Gastroesophageal sphincter (tissue), 3 donors: Measurements from ENCODE around the gene DHRS12.

Experiments used
- CTCF ChIP-seq, 4 experiments: fragments of 200-600 bp in 2 of 4; fragments of 450-650 bp in 2 of 4; sonication (generic) in 1 of 4; IDR thresholded peaks; one replicate each; pipeline ENCODE4 v1.5.1; 2017 to 2019; ENCODE audit warnings: antibody characterized with exemption in 4 of 4, mild to moderate bottlenecking in 2 of 4, moderate library complexity in 2 of 4
- EP300 ChIP-seq: sonication (generic); formaldehyde crosslinking; IDR thresholded peaks from one replicate; pipeline ENCODE4 v1.6.1; 2017; ENCODE audit warnings: antibody characterized with exemption, mild to moderate bottlenecking
- POLR2A ChIP-seq, 2 donors: fragments of 450-650 bp; IDR thresholded peaks; one replicate each; pipeline ENCODE4 v1.6.1; 2017; ENCODE audit warnings: antibody characterized with exemption in 2 of 2, mild to moderate bottlenecking in 2 of 2, moderate library complexity in 1 of 2
- POLR2AphosphoS5 ChIP-seq: sonication (generic); formaldehyde crosslinking; IDR thresholded peaks from one replicate; pipeline ENCODE4 v1.6.1; 2017; ENCODE audit warnings: antibody characterized with exemption

- TF ChIP-seq CTCF (IDR thresholded peaks at IDR 0.05) (no peak), POLR2A (IDR thresholded peaks at IDR 0.05) (no peak), POLR2AphosphoS5 (no peak), EP300 (no peak)
Observed at GRCh38 chr13:51733374-51734298, 70.3 kb downstream of the DHRS12 start.
